MM.1S (cell line): ENCODE results near the gene PTGER2.

Experiments
- CTCF ChIP-seq: fragments of 300-600 bp; sonication (generic); IDR thresholded peaks from 2 replicates; pipeline ENCODE4 v1.5.1; 2016; ENCODE audit warnings: antibody characterized with exemption, low read length, mixed read lengths
- EZH2 ChIP-seq: fragments of 300-600 bp; sonication (generic); optimal IDR thresholded peaks from 2 replicates; pipeline ENCODE3; 2017; ENCODE audit warnings: low read depth, mild to moderate bottlenecking, antibody characterized with exemption, low read length, mixed read lengths
- EZH2phosphoT487 ChIP-seq: fragments of 300-600 bp; sonication (generic); IDR thresholded peaks from 2 replicates; pipeline ENCODE4 v1.6.1; 2018; ENCODE audit warnings: antibody characterized with exemption, low read length

- TF ChIP-seq EZH2: no peak
- TF ChIP-seq CTCF: no peak
- TF ChIP-seq EZH2phosphoT487: no peak
Measured at GRCh38 chr14:52314595-52315354, 663 bp downstream of the PTGER2 start.
